HepG2 (cell line): Measurements from ENCODE around the gene KANSL1. TPM values are rescaled to one million over a fixed set of nuclear protein-coding genes. Genes with fewer than 3 reads are reported as not detected.

Experiments
- CREB1 ChIP-seq, 2 experiments: fragments of 450-650 bp in 1 of 2; IDR thresholded peaks; 2 replicates each; pipeline ENCODE4 v1.6.1; 2016 to 2017; ENCODE audit warnings: control low read depth in 1 of 2, mild to moderate bottlenecking in 1 of 2, missing compliant biosample characterization in 1 of 2, missing genetic modification characterization in 1 of 2
- DR1 ChIP-seq: sonication (generic); formaldehyde crosslinking; IDR thresholded peaks from 2 replicates; pipeline ENCODE4 v1.8.0; 2021; ENCODE audit warnings: mild to moderate bottlenecking, missing genetic modification reagents, inconsistent platforms
- ESRRA ChIP-seq: sonication (generic); formaldehyde crosslinking; IDR thresholded peaks from 2 replicates; pipeline ENCODE4 v1.5.1; 2020; ENCODE audit warnings: mild to moderate bottlenecking, low read depth, missing genetic modification reagents
- FOXP1 ChIP-seq, 2 experiments: fragments of 450-650 bp in 1 of 2; IDR thresholded peaks; 2 replicates each; pipeline ENCODE4 v1.6.1; 2017 to 2018; ENCODE audit warnings: antibody characterized with exemption in 1 of 2
- HNRNPK ChIP-seq: fragments of 200-400 bp; formaldehyde crosslinking; IDR thresholded peaks from 2 replicates; pipeline ENCODE4 v1.6.1; 2018; ENCODE audit warnings: low read length, low read depth, moderate library complexity, mild to moderate bottlenecking; ENCODE audit not compliant: poor library complexity, severe bottlenecking
- HOXA3 ChIP-seq: sonication (generic); formaldehyde crosslinking; IDR thresholded peaks from 2 replicates; pipeline ENCODE4 v1.5.0; 2020; ENCODE audit warnings: missing genetic modification reagents
- KLF6 ChIP-seq: IDR thresholded peaks from 2 replicates; pipeline ENCODE4 v1.8.0; 2016; ENCODE audit warnings: missing biosample characterization, missing genetic modification reagents
- MBNL3 ChIP-seq: fragments of 250-450 bp; sonication (Bioruptor Pico); conservative IDR thresholded peaks from 2 replicates; pipeline ENCODE4 v1.8.0; 2022; ENCODE audit warnings: mild to moderate bottlenecking, inconsistent platforms
- RARG ChIP-seq: sonication (generic); formaldehyde crosslinking; IDR thresholded peaks from 2 replicates; pipeline ENCODE4 v1.4.0; 2020; ENCODE audit warnings: low read depth, mild to moderate bottlenecking, missing genetic modification reagents
- SKI ChIP-seq: fragments of 450-650 bp; IDR thresholded peaks from one replicate; pipeline ENCODE4 v1.6.1; 2018; ENCODE audit warnings: mild to moderate bottlenecking; ENCODE audit not compliant: partially characterized antibody
- TAF1 ChIP-seq: sonication (generic); formaldehyde crosslinking; IDR thresholded peaks from 2 replicates; pipeline ENCODE4 v1.4.0; 2020; ENCODE audit warnings: missing genetic modification reagents
- TAF15 ChIP-seq: fragments of 200-400 bp; formaldehyde crosslinking; IDR thresholded peaks from one replicate; pipeline ENCODE4 v1.6.1; 2018; ENCODE audit warnings: mild to moderate bottlenecking, low read depth, low read length; ENCODE audit not compliant: poor library complexity, severe bottlenecking
- ZEB1 ChIP-seq: IDR thresholded peaks from 2 replicates; pipeline ENCODE4 v1.6.1; 2012; ENCODE audit warnings: mild to moderate bottlenecking, low read depth, inconsistent platforms; ENCODE audit not compliant: insufficient replicate concordance
- ZFP82 ChIP-seq: sonication (generic); formaldehyde crosslinking; IDR thresholded peaks from 2 replicates; pipeline ENCODE4 v1.5.1; 2020; ENCODE audit warnings: mild to moderate bottlenecking, missing genetic modification reagents, borderline replicate concordance
- ZNF232 ChIP-seq: sonication (generic); formaldehyde crosslinking; IDR thresholded peaks from 2 replicates; pipeline ENCODE4 v1.4.0; 2020; ENCODE audit warnings: missing genetic modification reagents, borderline replicate concordance
- ZNF251 ChIP-seq: sonication (generic); formaldehyde crosslinking; IDR thresholded peaks from 2 replicates; pipeline ENCODE4 v1.9.0; 2021; ENCODE audit warnings: mild to moderate bottlenecking, missing genetic modification reagents
- ZNF496 ChIP-seq: sonication (generic); formaldehyde crosslinking; IDR thresholded peaks from 2 replicates; pipeline ENCODE4 v1.8.1; 2023; ENCODE audit warnings: mild to moderate bottlenecking, moderate library complexity, missing genetic modification reagents; ENCODE audit not compliant: insufficient replicate concordance
- ZNF569 ChIP-seq: sonication (generic); formaldehyde crosslinking; IDR thresholded peaks from 2 replicates; pipeline ENCODE4 v1.5.0; 2020; ENCODE audit warnings: mild to moderate bottlenecking, missing genetic modification reagents, moderate library complexity, borderline replicate concordance
- ZNF615 ChIP-seq: sonication (generic); formaldehyde crosslinking; IDR thresholded peaks from 2 replicates; pipeline ENCODE4 v1.5.0; 2020; ENCODE audit warnings: mild to moderate bottlenecking, missing genetic modification reagents, borderline replicate concordance
- polyA plus RNA-seq, 8 experiments: library from polyadenylated mRNA; depleted of rRNA in 3 of 8; stranded (reverse) in 7 of 8; unstranded in 1 of 8; fragments of >200 nt; fragmentation: Illumina TruSeq in 4 of 8; extraction: Trizol in 4 of 8; gene quantifications; 2 replicates each; pipeline versions ENCODE4 v1.2.1 to v1.2.3, GENCODE V29; 2011 to 2016; ENCODE audit warnings: low read depth in 4 of 8, missing spikeins in 1 of 8, mixed read lengths in 1 of 8; ENCODE audit not compliant: insufficient read depth in 1 of 8
- total RNA-seq, 5 experiments: library from RNA; depleted of rRNA; stranded (reverse); fragments of >200 nt; fragmentation: Illumina TruSeq; extraction: Trizol; gene quantifications; 2 replicates each; pipeline ENCODE4 v1.2.3, GENCODE V29; 2016; ENCODE audit warnings: low read depth in 1 of 5
- TF ChIP-seq, protein P1 (sequence below): sonication (generic); formaldehyde crosslinking; IDR thresholded peaks from 2 replicates; pipeline ENCODE4 v1.4.0; 2020; ENCODE audit warnings: missing genetic modification reagents
- TF ChIP-seq, protein P2 (sequence below): IDR thresholded peaks from 2 replicates; pipeline ENCODE4 v1.6.1; 2016; ENCODE audit warnings: low read depth, missing genetic modification reagents, missing compliant biosample characterization

The KANSL1 gene
- total and polyA plus RNA-seq, 2 of the 13 experiments (the other 11 are each of a cell fraction or from before 2014, with no cell fraction given) = 24.0 to 59.6 TPM

DNA sequence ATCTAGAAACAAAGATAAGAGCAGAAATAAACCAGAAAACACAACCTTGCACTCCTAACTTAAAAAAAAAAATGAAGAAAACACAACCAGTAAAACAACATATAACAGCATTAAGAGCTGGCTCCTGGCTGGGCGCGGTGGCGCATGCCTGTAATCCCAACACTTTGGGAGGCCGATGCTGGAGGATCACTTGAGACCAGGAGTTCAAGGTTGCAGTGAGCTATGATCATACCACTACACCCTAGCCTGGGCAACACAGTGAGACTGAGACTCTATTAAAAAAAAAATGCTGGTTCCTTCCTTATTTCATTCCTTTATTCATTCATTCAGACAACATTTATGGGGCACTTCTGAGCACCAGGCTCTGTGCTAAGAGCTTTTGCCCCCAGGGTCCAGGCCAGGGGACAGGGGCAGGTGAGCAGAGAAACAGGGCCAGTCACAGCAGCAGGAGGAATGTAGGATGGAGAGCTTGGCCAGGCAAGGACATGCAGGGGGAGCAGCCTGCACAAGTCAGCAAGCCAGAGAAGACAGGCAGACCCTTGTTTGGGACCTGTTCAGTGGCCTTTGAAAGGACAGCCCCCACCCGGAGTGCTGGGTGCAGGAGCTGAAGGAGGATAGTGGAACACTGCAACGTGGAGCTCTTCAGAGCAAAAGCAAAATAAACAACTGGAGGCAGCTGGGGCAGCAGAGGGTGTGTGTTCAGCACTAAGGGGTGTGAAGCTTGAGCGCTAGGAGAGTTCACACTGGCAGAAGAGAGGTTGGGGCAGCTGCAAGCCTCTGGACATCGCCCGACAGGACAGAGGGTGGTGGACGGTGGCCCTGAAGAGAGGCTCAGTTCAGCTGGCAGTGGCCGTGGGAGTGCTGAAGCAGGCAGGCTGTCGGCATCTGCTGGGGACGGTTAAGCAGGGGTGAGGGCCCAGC, 191.6 kb downstream of the KANSL1 start (continued):
- no peak for TF ChIP-seq DR1 (CRISPR knock-in tag)
- TF ChIP-seq KLF6 (CRISPR knock-in tag) = no peak
- no peak for TF ChIP-seq HNRNPK
- no peak for TF ChIP-seq SKI
- TF ChIP-seq TAF15 = no peak
- TF ChIP-seq MBNL3 = no peak
- TF ChIP-seq ZNF569 (CRISPR knock-in tag) = no peak
- no peak for TF ChIP-seq RARG (CRISPR knock-in tag)
- TF ChIP-seq ZEB1 = no peak
- TF ChIP-seq, protein P1, sequence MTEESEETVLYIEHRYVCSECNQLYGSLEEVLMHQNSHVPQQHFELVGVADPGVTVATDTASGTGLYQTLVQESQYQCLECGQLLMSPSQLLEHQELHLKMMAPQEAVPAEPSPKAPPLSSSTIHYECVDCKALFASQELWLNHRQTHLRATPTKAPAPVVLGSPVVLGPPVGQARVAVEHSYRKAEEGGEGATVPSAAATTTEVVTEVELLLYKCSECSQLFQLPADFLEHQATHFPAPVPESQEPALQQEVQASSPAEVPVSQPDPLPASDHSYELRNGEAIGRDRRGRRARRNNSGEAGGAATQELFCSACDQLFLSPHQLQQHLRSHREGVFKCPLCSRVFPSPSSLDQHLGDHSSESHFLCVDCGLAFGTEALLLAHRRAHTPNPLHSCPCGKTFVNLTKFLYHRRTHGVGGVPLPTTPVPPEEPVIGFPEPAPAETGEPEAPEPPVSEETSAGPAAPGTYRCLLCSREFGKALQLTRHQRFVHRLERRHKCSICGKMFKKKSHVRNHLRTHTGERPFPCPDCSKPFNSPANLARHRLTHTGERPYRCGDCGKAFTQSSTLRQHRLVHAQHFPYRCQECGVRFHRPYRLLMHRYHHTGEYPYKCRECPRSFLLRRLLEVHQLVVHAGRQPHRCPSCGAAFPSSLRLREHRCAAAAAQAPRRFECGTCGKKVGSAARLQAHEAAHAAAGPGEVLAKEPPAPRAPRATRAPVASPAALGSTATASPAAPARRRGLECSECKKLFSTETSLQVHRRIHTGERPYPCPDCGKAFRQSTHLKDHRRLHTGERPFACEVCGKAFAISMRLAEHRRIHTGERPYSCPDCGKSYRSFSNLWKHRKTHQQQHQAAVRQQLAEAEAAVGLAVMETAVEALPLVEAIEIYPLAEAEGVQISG (CRISPR knock-in tag) = no peak
- peak; percentile 30; the same call in 1 of the 2 replicates for TF ChIP-seq HOXA3 (CRISPR knock-in tag)
- no peak for TF ChIP-seq TAF1 (CRISPR knock-in tag)
- TF ChIP-seq ZNF496 (CRISPR knock-in tag) = no peak
- TF ChIP-seq, protein P2, sequence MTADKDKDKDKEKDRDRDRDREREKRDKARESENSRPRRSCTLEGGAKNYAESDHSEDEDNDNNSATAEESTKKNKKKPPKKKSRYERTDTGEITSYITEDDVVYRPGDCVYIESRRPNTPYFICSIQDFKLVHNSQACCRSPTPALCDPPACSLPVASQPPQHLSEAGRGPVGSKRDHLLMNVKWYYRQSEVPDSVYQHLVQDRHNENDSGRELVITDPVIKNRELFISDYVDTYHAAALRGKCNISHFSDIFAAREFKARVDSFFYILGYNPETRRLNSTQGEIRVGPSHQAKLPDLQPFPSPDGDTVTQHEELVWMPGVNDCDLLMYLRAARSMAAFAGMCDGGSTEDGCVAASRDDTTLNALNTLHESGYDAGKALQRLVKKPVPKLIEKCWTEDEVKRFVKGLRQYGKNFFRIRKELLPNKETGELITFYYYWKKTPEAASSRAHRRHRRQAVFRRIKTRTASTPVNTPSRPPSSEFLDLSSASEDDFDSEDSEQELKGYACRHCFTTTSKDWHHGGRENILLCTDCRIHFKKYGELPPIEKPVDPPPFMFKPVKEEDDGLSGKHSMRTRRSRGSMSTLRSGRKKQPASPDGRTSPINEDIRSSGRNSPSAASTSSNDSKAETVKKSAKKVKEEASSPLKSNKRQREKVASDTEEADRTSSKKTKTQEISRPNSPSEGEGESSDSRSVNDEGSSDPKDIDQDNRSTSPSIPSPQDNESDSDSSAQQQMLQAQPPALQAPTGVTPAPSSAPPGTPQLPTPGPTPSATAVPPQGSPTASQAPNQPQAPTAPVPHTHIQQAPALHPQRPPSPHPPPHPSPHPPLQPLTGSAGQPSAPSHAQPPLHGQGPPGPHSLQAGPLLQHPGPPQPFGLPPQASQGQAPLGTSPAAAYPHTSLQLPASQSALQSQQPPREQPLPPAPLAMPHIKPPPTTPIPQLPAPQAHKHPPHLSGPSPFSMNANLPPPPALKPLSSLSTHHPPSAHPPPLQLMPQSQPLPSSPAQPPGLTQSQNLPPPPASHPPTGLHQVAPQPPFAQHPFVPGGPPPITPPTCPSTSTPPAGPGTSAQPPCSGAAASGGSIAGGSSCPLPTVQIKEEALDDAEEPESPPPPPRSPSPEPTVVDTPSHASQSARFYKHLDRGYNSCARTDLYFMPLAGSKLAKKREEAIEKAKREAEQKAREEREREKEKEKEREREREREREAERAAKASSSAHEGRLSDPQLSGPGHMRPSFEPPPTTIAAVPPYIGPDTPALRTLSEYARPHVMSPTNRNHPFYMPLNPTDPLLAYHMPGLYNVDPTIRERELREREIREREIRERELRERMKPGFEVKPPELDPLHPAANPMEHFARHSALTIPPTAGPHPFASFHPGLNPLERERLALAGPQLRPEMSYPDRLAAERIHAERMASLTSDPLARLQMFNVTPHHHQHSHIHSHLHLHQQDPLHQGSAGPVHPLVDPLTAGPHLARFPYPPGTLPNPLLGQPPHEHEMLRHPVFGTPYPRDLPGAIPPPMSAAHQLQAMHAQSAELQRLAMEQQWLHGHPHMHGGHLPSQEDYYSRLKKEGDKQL = no peak
- TF ChIP-seq ZNF615 (CRISPR knock-in tag) = no peak
- no peak for TF ChIP-seq ESRRA (CRISPR knock-in tag)
- no peak for TF ChIP-seq ZFP82
- TF ChIP-seq FOXP1 (IDR thresholded peaks at IDR 0.05) = no peak
- TF ChIP-seq FOXP1 (CRISPR knock-in tag; IDR thresholded peaks at IDR 0.05) = no peak
- no peak for TF ChIP-seq ZNF251 (CRISPR knock-in tag)
- no peak for TF ChIP-seq CREB1 (IDR thresholded peaks at IDR 0.05)
- TF ChIP-seq CREB1 (CRISPR knock-in tag; IDR thresholded peaks at IDR 0.05) = no peak
- no peak for TF ChIP-seq ZNF232
